ENCODE results near the gene EXO1. TPM values are rescaled to one million over a fixed set of nuclear protein-coding genes. Genes with fewer than 3 reads are reported as not detected.

EXO1 gene
- total and polyA plus RNA-seq, 9 donors, result 0.12 to 1.3 (median 0.63) TPM

DNA sequence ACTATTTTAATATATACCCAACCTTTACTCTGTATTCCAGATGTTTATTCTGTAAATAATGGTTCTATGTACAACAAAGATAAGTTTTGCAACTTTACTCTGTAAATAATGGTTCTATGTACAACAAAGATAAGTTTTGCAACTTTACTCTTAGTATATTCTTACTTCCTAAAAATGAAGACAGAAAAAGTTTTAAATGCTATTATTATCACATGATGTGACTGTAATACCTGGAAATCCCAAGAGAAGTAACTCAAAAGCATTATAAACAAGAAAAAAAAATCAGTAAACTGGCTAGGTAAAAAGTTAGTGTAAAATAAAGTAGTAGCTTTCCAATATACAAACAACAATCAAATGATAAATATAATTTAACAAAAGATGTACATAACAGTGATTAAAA is 18.5 kb upstream of the EXO1 start:
- peaks cover 2% of the 10 kb centered on the region for H3K4me1 ChIP-seq (ENCODE audit: insufficient read depth)
- H3K27ac ChIP-seq, result no peak overlapping the region
- no peak overlapping the region for H3K4me3 ChIP-seq
- no peak for TF ChIP-seq EP300 (IDR thresholded peaks at IDR 0.05)
- TF ChIP-seq POLR2A (IDR thresholded peaks at IDR 0.05), result no peak
- TF ChIP-seq, protein P1, sequence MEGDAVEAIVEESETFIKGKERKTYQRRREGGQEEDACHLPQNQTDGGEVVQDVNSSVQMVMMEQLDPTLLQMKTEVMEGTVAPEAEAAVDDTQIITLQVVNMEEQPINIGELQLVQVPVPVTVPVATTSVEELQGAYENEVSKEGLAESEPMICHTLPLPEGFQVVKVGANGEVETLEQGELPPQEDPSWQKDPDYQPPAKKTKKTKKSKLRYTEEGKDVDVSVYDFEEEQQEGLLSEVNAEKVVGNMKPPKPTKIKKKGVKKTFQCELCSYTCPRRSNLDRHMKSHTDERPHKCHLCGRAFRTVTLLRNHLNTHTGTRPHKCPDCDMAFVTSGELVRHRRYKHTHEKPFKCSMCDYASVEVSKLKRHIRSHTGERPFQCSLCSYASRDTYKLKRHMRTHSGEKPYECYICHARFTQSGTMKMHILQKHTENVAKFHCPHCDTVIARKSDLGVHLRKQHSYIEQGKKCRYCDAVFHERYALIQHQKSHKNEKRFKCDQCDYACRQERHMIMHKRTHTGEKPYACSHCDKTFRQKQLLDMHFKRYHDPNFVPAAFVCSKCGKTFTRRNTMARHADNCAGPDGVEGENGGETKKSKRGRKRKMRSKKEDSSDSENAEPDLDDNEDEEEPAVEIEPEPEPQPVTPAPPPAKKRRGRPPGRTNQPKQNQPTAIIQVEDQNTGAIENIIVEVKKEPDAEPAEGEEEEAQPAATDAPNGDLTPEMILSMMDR (IDR thresholded peaks at IDR 0.05), result no peak
- no peaks in the 10 kb centered on the region for H3K9me3 ChIP-seq
- H3K27me3 ChIP-seq, result no peaks in the 10 kb centered on the region
- DNase-seq, result no peak
- intact Hi-C loops (cut with DNase I), result no loop called here
- H3K36me3 ChIP-seq, result no peaks in the 10 kb centered on the region

DNA sequence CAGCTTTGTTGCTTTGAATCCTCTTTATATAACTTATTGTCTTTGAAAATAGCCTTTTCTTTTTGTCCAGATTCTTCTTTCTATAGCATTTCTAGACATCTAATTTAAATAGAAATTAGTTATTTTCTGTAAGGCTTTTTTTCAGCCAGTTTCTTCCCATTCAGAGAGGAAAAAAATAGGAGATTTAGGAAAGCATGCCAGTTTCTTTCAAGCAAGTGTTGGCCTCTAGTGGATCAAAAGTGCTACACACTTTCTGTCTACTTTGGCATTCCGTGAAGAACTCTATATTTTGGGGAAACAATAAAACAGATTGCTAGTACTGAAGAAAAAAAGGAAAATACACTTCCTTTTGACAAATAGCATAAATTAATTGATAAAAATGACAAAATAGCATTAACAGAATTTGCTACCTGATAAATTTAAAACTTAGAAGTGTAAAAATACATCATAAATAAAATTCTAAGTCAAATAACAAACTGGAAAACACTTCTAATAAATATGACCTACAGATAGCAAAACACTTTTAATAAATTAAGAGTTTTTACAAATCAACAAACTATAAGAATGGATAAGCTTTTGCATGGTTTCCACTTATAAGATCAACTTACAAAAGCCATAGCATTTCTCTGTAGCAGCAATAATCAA is 13.1 kb upstream of the EXO1 start:
- H3K36me3 ChIP-seq, result no peaks in the 10 kb centered on the region
- intact Hi-C loops (cut with DNase I), result loop anchor here (5.0 kb wide), 2 partner anchors 218 to 223 kb away; no protein-coding TSS in a partner anchor
- H3K27ac ChIP-seq, result no peak overlapping the region
- TF ChIP-seq, protein P1 (IDR thresholded peaks at IDR 0.05), result peak; percentile 31 to 51 (median 36)
- TF ChIP-seq POLR2A (IDR thresholded peaks at IDR 0.05), result no peak
- no peaks in the 10 kb centered on the region for H3K9me3 ChIP-seq
- H3K4me1 ChIP-seq (ENCODE audit: insufficient read depth), result no peaks in the 10 kb centered on the region
- WGBS, 3 donors, result 0 to 4% (median 0%) methylated on average over 1 of the region's 1 CpG
- no peaks in the 10 kb centered on the region for H3K27me3 ChIP-seq
- H3K4me3 ChIP-seq, result no peak overlapping the region
- DNase-seq, result no peak

DNA sequence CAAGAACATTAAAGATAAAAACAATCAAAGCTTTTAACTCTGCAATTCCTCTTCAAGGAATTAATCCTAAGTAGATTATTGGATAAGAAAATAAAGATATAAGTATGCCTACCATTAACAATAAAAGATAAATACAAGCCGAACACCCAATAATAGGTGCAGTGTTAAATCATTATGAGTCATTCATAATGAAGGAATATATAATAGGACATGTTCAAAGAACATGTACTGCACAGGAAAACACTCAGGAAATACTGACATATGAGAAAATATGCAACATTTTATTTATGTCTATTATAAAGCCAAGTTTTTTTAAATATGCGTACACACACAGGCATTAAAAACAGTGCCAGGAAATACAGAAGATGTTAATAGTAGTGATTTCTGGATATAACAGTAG is 11.1 kb upstream of the EXO1 start:
- TF ChIP-seq, protein P1 (IDR thresholded peaks at IDR 0.05), result no peak
- Histone ChIP-seq H3K9me3 (no peaks in the 10 kb centered on the region), H3K36me3 (no peaks in the 10 kb centered on the region), H3K4me1 (ENCODE audit: insufficient read depth) (no peaks in the 10 kb centered on the region), H3K27me3 (no peaks in the 10 kb centered on the region), H3K4me3 (no peak overlapping the region), H3K27ac (no peak overlapping the region)
- no peak for DNase-seq
- intact Hi-C loops (cut with DNase I), result loop anchor here in 1 of 4 donors (5.0 kb wide), 1 partner anchor 220 kb away; no protein-coding TSS in a partner anchor
- whole genome bisulfite sequencing, 3 donors, result 66 to 88% (median 70%) methylated on average over 2 of the region's 2 CpGs

DNA sequence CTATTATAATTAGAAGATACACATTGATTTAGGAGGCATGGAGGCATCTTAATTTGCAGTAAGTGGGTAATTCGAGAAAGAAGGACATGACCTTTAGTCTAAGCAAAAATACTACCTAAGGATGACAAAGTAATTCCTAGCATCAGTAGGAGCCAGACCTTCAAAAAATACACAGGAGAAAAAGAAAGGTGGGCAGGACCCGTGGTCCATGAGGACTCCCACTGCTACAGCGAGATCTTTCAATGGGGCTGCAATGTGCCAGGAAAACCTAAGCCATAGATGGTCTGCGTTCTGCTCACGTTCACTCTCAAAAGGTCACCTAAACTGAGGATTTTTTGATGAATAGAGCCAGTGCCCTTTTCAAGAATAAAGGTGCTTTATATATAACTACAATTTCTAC is 10.6 kb upstream of the EXO1 start:
- WGBS, 3 donors, result 64 to 76% (median 70%) methylated on average over 5 of the region's 5 CpGs
- Histone ChIP-seq H3K27me3 (no peaks in the 10 kb centered on the region), H3K9me3 (no peaks in the 10 kb centered on the region), H3K4me3 (no peak overlapping the region), H3K4me1 (ENCODE audit: insufficient read depth) (no peaks in the 10 kb centered on the region), H3K36me3 (no peaks in the 10 kb centered on the region), H3K27ac (no peak overlapping the region)
- TF ChIP-seq, protein P1 (IDR thresholded peaks at IDR 0.05), result no peak
- TF ChIP-seq POLR2A (IDR thresholded peaks at IDR 0.05) (no peak), EP300 (IDR thresholded peaks at IDR 0.05) (no peak)
- no peak for DNase-seq
- intact Hi-C loops (cut with DNase I), result loop anchor here in 1 of 4 donors (5.0 kb wide), 1 partner anchor 220 kb away; no protein-coding TSS in a partner anchor

All from ovary (tissue), 9 donors.